ENCODE data around the gene PLEKHM2.

PLEKHM2 gene

GRCh38 chr1:15726508-15726907 lies 42.4 kb downstream of the PLEKHM2 start:
- DNase-seq (ENCODE audit: low read depth): no peak

- no peak for DNase-seq (ENCODE audit: low read depth)
Measured at GRCh38 chr1:15727021-15727420, 42.9 kb downstream of the PLEKHM2 start.

GRCh38 chr1:15727424-15727823 lies 43.3 kb downstream of the PLEKHM2 start:
- DNase-seq (ENCODE audit: low read depth): no peak

GRCh38 chr1:15727866-15728534 lies 43.9 kb downstream of the PLEKHM2 start:
- DNase-seq (ENCODE audit: low read depth): no peak

- DNase-seq (ENCODE audit: low read depth): no peak
Measured at GRCh38 chr1:15728937-15729657, 45.0 kb downstream of the PLEKHM2 start.

GRCh38 chr1:15730423-15730822 lies 46.3 kb downstream of the PLEKHM2 start:
- no peak for DNase-seq (ENCODE audit: low read depth)

- DNase-seq (ENCODE audit: low read depth): no peak
Measured at GRCh38 chr1:15730936-15731335, 46.8 kb downstream of the PLEKHM2 start.

- no peak for DNase-seq (ENCODE audit: low read depth)
Measured at GRCh38 chr1:15731735-15732685, 47.9 kb downstream of the PLEKHM2 start.

- DNase-seq (ENCODE audit: low read depth): no peak
Measured at GRCh38 chr1:15732686-15733081, 48.6 kb downstream of the PLEKHM2 start.

- DNase-seq (ENCODE audit: low read depth): no peak
Measured at GRCh38 chr1:15733218-15733725, 49.2 kb downstream of the PLEKHM2 start.

GRCh38 chr1:15733726-15734226 lies 49.7 kb downstream of the PLEKHM2 start:
- no peak for DNase-seq (ENCODE audit: low read depth)

- DNase-seq (ENCODE audit: low read depth): no peak
Measured at GRCh38 chr1:15734296-15734695, 50.2 kb downstream of the PLEKHM2 start.

- DNase-seq (ENCODE audit: low read depth): no peak
Measured at GRCh38 chr1:15734901-15735300, 50.8 kb downstream of the PLEKHM2 start.

GRCh38 chr1:15735304-15736037 lies 51.4 kb downstream of the PLEKHM2 start:
- no peak for DNase-seq (ENCODE audit: low read depth)

- no peak for DNase-seq (ENCODE audit: low read depth)
Measured at GRCh38 chr1:15736038-15736891, 52.1 kb downstream of the PLEKHM2 start, which contains the start of gene SLC25A34. TSS of gene SLC25A34 (plus strand) at chr1:15736258. CDS start at chr1:15736486, 228 bp downstream.

GRCh38 chr1:15736892-15737261 lies 52.8 kb downstream of the PLEKHM2 start:
- no peak for DNase-seq (ENCODE audit: low read depth)

GRCh38 chr1:15737324-15738319 lies 53.5 kb downstream of the PLEKHM2 start:
- DNase-seq (ENCODE audit: low read depth): no peak

- DNase-seq (ENCODE audit: low read depth): no peak
Measured at GRCh38 chr1:15738416-15739113, 54.4 kb downstream of the PLEKHM2 start.

- no peak for DNase-seq (ENCODE audit: low read depth)
Measured at GRCh38 chr1:15739259-15739658, 55.1 kb downstream of the PLEKHM2 start.

Measured in T-helper 22 cell (primary cell).